Fibroblast of lung (primary cell): ENCODE data around the gene SUCO.

Source experiments
- CTCF ChIP-seq, 2 donors: IDR thresholded peaks in 1 of 2; conservative IDR thresholded peaks in 1 of 2; 1 replicate in 1 of 2; 2 replicates in 1 of 2; pipeline ENCODE4 v1.5.1; 2011 to 2012; ENCODE audit warnings: low read length in 2 of 2, control low read depth in 1 of 2, inconsistent platforms in 1 of 2, low read depth in 1 of 2, mild to moderate bottlenecking in 1 of 2
- EZH2 ChIP-seq: IDR thresholded peaks from 2 replicates; pipeline ENCODE4 v1.5.1; 2012; ENCODE audit warnings: low read length, control low read depth, mild to moderate bottlenecking; ENCODE audit errors: missing control alignments

DNA sequence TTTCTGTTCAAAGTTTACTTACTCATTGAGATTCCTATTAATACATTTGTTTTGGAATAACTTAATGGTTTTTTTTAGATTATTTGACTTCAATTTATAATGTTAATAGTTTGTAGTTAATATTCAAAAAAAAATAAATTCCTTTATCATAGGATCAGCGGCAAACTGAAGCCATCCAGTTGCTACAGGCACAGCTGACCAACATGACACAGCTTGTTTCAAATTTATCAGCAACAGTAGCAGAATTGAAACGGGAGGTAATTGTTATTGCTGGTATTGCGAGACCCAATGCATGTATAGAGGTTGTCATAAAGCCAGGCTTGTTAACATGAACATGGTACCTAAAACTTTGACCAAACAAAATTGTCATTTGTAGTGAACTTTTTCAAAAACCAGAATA is 67.0 kb downstream of the SUCO start:
- TF ChIP-seq EZH2 (no peak), CTCF (conservative IDR thresholded peaks at IDR 0.05 in 1 of 2, IDR thresholded peaks at IDR 0.05 in 1 of 2; ENCODE audit: low read depth in 1 of 2, low read length in 2 of 2) (no peak)
